GM12878 (cell line): ENCODE measurements around the gene MTMR8. TPM values are rescaled to one million over a fixed set of nuclear protein-coding genes. Genes with fewer than 3 reads are reported as not detected.

ENCODE experiments used
- ATAC-seq: fragments of 200-7000 bp; cut with Tn5 transposase; 3 replicates; pipeline ENCODE4 v1.9.1; 2020; ENCODE audit warnings: mild to moderate bottlenecking, moderate library complexity
- BruUV-seq: library from RNA; stranded (reverse); fragments of 400-500 nt; replicated peaks from 2 replicates; lab custom pipeline; 2021; lab: Mats Ljungman, UMichigan
- CTCF ChIA-PET: fragments of 300-600 bp; sonication (Branson Sonifier 250); formaldehyde crosslinking; extraction: SDS; loops from one replicate; lab custom pipeline; 2021; ENCODE audit warnings: inconsistent platforms; lab: Yijun Ruan, JAX
- POLR2A ChIA-PET: fragments of 350-600 bp; formaldehyde crosslinking; extraction: SDS; loops from one replicate; lab custom pipeline; 2021; ENCODE audit warnings: inconsistent platforms; lab: Charles Lee
- RAD21 ChIA-PET: fragments of 300-600 bp; sonication (Branson Sonifier 250); formaldehyde crosslinking; loops from one replicate; lab custom pipeline; 2023; ENCODE audit warnings: antibody characterized with exemption; ENCODE audit not compliant: unreplicated experiment; lab: Charles Lee
- SMC1A ChIA-PET: fragments of 300-600 bp; sonication (Branson Sonifier 250); formaldehyde crosslinking; loops from one replicate; lab custom pipeline; 2023; ENCODE audit not compliant: unreplicated experiment, uncharacterized antibody; lab: Charles Lee
- DNase-seq: peaks from one replicate; pipeline ENCODE4 v3.0.0-alpha.2; 2011; ENCODE audit warnings: low read depth, low spot score
- FAIRE-seq: peaks from 3 replicates; lab custom pipeline; 2011; peaks lifted over from hg19 to GRCh38; lab: Jason Lieb, UNC
- H2AFZ ChIP-seq: 2 replicates; pipeline ENCODE4 v1.6.0; 2011; ENCODE audit warnings: low read depth, low read length, control low read depth; ENCODE audit not compliant: control insufficient read depth
- H3K27ac ChIP-seq: 2 replicates; pipeline ENCODE4 v1.5.1; 2011; ENCODE audit warnings: control low read depth; ENCODE audit not compliant: control insufficient read depth, insufficient read depth
- H3K27me3 ChIP-seq, 2 experiments: replicated peaks in 1 of 2; 2 replicates each; pipeline versions ENCODE4 v1.6.0 to v1.6.1; 2011; ENCODE audit warnings: low read length in 1 of 2; ENCODE audit not compliant: control insufficient read depth in 2 of 2, insufficient read depth in 2 of 2
- H3K36me3 ChIP-seq, 2 experiments: 2 replicates each; pipeline ENCODE4 v1.5.1; 2011; ENCODE audit warnings: low read length in 1 of 2; ENCODE audit not compliant: control insufficient read depth in 2 of 2, insufficient read depth in 2 of 2
- H3K4me1 ChIP-seq: 2 replicates; pipeline ENCODE4 v1.6.1; 2011; ENCODE audit warnings: mild to moderate bottlenecking, low read length, moderate library complexity, mixed read lengths; ENCODE audit not compliant: control insufficient read depth, insufficient read depth
- H3K4me2 ChIP-seq: 2 replicates; pipeline ENCODE4 v1.6.0; 2011; ENCODE audit warnings: control low read depth; ENCODE audit not compliant: control insufficient read depth, insufficient read depth
- H3K4me3 ChIP-seq: fragments of 200-600 bp; sonication (generic); 2 replicates; pipeline ENCODE4 v1.5.1; 2016
- H3K79me2 ChIP-seq: 2 replicates; pipeline ENCODE4 v1.6.0; 2011; ENCODE audit warnings: low read length; ENCODE audit not compliant: control insufficient read depth, insufficient read depth
- H3K9ac ChIP-seq: 2 replicates; pipeline ENCODE4 v1.8.0; 2011; ENCODE audit warnings: low read length, control low read depth, mixed read lengths; ENCODE audit not compliant: control insufficient read depth, insufficient read depth
- H3K9me3 ChIP-seq: replicated peaks from 3 replicates; pipeline ENCODE4 v1.5.1; 2011; ENCODE audit warnings: mild to moderate bottlenecking, low read length; ENCODE audit not compliant: control insufficient read depth, insufficient read depth
- H4K20me1 ChIP-seq: 2 replicates; pipeline ENCODE4 v1.6.0; 2011; ENCODE audit not compliant: control insufficient read depth, insufficient read depth
- CREB1 ChIP-seq: IDR thresholded peaks from 2 replicates; pipeline ENCODE4 v1.6.1; 2012; ENCODE audit warnings: low read depth, mild to moderate bottlenecking, inconsistent platforms
- EP300 ChIP-seq, 2 experiments: fragments of 150-350 bp in 1 of 2; IDR thresholded peaks; 2 replicates each; pipeline ENCODE4 v1.6.1; 2011 to 2012; ENCODE audit warnings: low read depth in 2 of 2, low read length in 2 of 2, borderline replicate concordance in 1 of 2, improper control_type of control experiment in 1 of 2, inconsistent platforms in 1 of 2; ENCODE audit not compliant: control insufficient read depth in 1 of 2
- IRF3 ChIP-seq: fragments of 450-650 bp; IDR thresholded peaks from 2 replicates; pipeline ENCODE4 v1.6.1; 2014; ENCODE audit warnings: mild to moderate bottlenecking
- MYB ChIP-seq: fragments of 150-350 bp; IDR thresholded peaks from 2 replicates; pipeline ENCODE4 v1.6.1; 2014; ENCODE audit warnings: mild to moderate bottlenecking, low read depth, low read length, borderline replicate concordance
- RCOR1 ChIP-seq: conservative IDR thresholded peaks from 2 replicates; pipeline ENCODE4 v1.6.1; 2012; ENCODE audit warnings: low read depth, low read length, improper control_type of control experiment
- REST ChIP-seq: IDR thresholded peaks from 2 replicates; pipeline ENCODE4 v1.6.1; 2012; ENCODE audit warnings: mild to moderate bottlenecking, low read depth, low read length
- RUNX3 ChIP-seq: IDR thresholded peaks from 2 replicates; pipeline ENCODE4 v1.6.1; 2012; ENCODE audit warnings: low read length, inconsistent platforms
- SREBF1 ChIP-seq: IDR thresholded peaks from 2 replicates; pipeline ENCODE4 v1.6.1; 2012; ENCODE audit warnings: mild to moderate bottlenecking, low read length
- SRF ChIP-seq, 2 experiments: IDR thresholded peaks; 2 replicates each; pipeline ENCODE4 v1.6.1; 2011; ENCODE audit warnings: low read depth in 2 of 2, low read length in 2 of 2, mild to moderate bottlenecking in 1 of 2, moderate library complexity in 1 of 2
- USF1 ChIP-seq: IDR thresholded peaks from 2 replicates; pipeline ENCODE4 v1.6.1; 2011; ENCODE audit warnings: borderline replicate concordance, low read depth, mild to moderate bottlenecking, moderate library complexity, mixed read lengths, low read length; ENCODE audit not compliant: insufficient read depth; ENCODE audit errors: extremely low read length
- ZBTB40 ChIP-seq: fragments of 450-650 bp; IDR thresholded peaks from 2 replicates; pipeline ENCODE4 v1.6.1; 2016; ENCODE audit warnings: mild to moderate bottlenecking, moderate library complexity, borderline replicate concordance
- WGBS: methylation state at CpG from one replicate; pipeline ENCODE4 v1.1.6; 2016; ENCODE audit warnings: low lambda C conversion rate; ENCODE audit not compliant: insufficient replicate concordance, insufficient coverage; ENCODE audit errors: missing lambda C conversion rate; 5-methylcytosine and 5-hydroxymethylcytosine counted together
- in situ Hi-C: fragments of 300-500 bp; cut with MboI; formaldehyde crosslinking; loops from 9 replicates; pipeline ENCODE4 v1.14.3; 2018; ENCODE audit warnings: mixed read lengths
- intact Hi-C: fragments of 100-400 bp; cut with micrococcal nuclease; formaldehyde crosslinking; loops from one replicate; pipeline ENCODE4 v1.14.2; 2022; ENCODE audit not compliant: unreplicated experiment
- polyA plus RNA-seq, 11 experiments: library from polyadenylated mRNA; depleted of rRNA in 4 of 11; unstranded in 6 of 11; stranded (reverse) in 5 of 11; fragments of >200 nt; fragmentation: Nextera tagmentation in 4 of 11; fragmentation: Illumina TruSeq in 1 of 11; extraction: Ambion mirVana in 4 of 11; extraction: Trizol in 1 of 11; gene quantifications; 1 replicate in 1 of 11; 2 replicates in 10 of 11; pipeline versions ENCODE4 v1.2.1 to v1.2.3, GENCODE V29; 2011 to 2016; ENCODE audit warnings: inconsistent platforms in 2 of 11, missing spikeins in 2 of 11, low read depth in 1 of 11
- total RNA-seq, 4 experiments: library from RNA; depleted of rRNA in 3 of 4; stranded (reverse); fragments of >200 nt in 3 of 4; fragmentation: Illumina TruSeq in 1 of 4; extraction: Trizol in 1 of 4; gene quantifications; 2 replicates each; pipeline versions ENCODE4 v1.2.1 to v1.2.3, GENCODE V29; 2013 to 2021

MTMR8 gene
- total and polyA plus RNA-seq, 10 of the 15 experiments (the other 5 are each of a cell fraction or from before 2014, with no cell fraction given): 2.0 to 4.7 (median 3.6) TPM

GRCh38 chrX:64352081-64352480 lies 43.2 kb downstream of the MTMR8 start (continued):
- no peak for TF ChIP-seq ZBTB40

- ChIA-PET CTCF (no interaction called here), SMC1A (no interaction called here), RAD21 (no interaction called here), POLR2A (no interaction called here)
- H4K20me1 ChIP-seq: no peaks in the 10 kb centered on the region
- no TSS peak for BruUV-seq
- no peak overlapping the region for H2AFZ ChIP-seq
- no peaks in the 10 kb centered on the region for H3K27me3 ChIP-seq
- no peak overlapping the region for H3K4me3 ChIP-seq
- H3K27ac ChIP-seq: no peak overlapping the region
- FAIRE-seq (no peak), DNase-seq (no peak), ATAC-seq (no peak)
- H3K36me3 ChIP-seq: no peaks in the 10 kb centered on the region
- no peak overlapping the region for H3K4me2 ChIP-seq
- no peaks in the 10 kb centered on the region for H3K79me2 ChIP-seq
- in situ Hi-C loops: no loop called here
- WGBS: 21% methylated on average over 1 of the region's 1 CpG
- H3K4me1 ChIP-seq: no peaks in the 10 kb centered on the region
- H3K9me3 ChIP-seq: no peaks in the 10 kb centered on the region
- no peak overlapping the region for H3K9ac ChIP-seq
- intact Hi-C loops: no loop called here
- TF ChIP-seq MYB (no peak), SRF (IDR thresholded peaks at IDR 0.05; ENCODE audit: low read depth in 2 of 2, low read length in 2 of 2) (no peak), EP300 (IDR thresholded peaks at IDR 0.05; ENCODE audit: borderline replicate concordance in 1 of 2, control insufficient read depth in 1 of 2, low read depth in 2 of 2, low read length in 2 of 2) (no peak), SREBF1 (no peak), REST (no peak), USF1 (no peak), RUNX3 (no peak), CREB1 (no peak), RCOR1 (no peak), IRF3 (no peak)
These were observed 44.7 kb downstream of the MTMR8 start for GRCh38 chrX:64350521-64350920.
